ENCODE measurements around the gene HOXC6.

HOXC6 gene

GRCh38 chr12:54016478-54016964 lies 11.7 kb upstream of the HOXC6 start:
- DNase-seq = peak; percentile 88

GRCh38 chr12:54017027-54017788 lies 11.0 kb upstream of the HOXC6 start:
- peak; percentile 59 for DNase-seq

- DNase-seq = peak; percentile 92
Measured at GRCh38 chr12:54017878-54018467, 10.3 kb upstream of the HOXC6 start.

GRCh38 chr12:54018468-54018984 lies 9.7 kb upstream of the HOXC6 start:
- no peak for DNase-seq

GRCh38 chr12:54019091-54019811 lies 9.0 kb upstream of the HOXC6 start:
- no peak for DNase-seq

GRCh38 chr12:54019924-54020590 lies 8.2 kb upstream of the HOXC6 start:
- peak; percentile 38 for DNase-seq

- DNase-seq = no peak
Measured at GRCh38 chr12:54020591-54021405, 7.4 kb upstream of the HOXC6 start.

- DNase-seq = no peak
Measured at GRCh38 chr12:54021432-54022013, 6.7 kb upstream of the HOXC6 start.

GRCh38 chr12:54022960-54023884 lies 5.0 kb upstream of the HOXC6 start:
- DNase-seq = no peak

- no peak for DNase-seq
Measured at GRCh38 chr12:54024127-54024526, 4.1 kb upstream of the HOXC6 start.

- DNase-seq = no peak
Measured at GRCh38 chr12:54024581-54025305, 3.5 kb upstream of the HOXC6 start.

- DNase-seq = no peak
Measured at GRCh38 chr12:54025499-54026405, 2.5 kb upstream of the HOXC6 start.

- no peak for DNase-seq
Measured at GRCh38 chr12:54026640-54027441, 1.4 kb upstream of the HOXC6 start.

GRCh38 chr12:54027442-54027786 lies 826 bp upstream of the HOXC6 start:
- no peak for DNase-seq

GRCh38 chr12:54029529-54030441 lies 1.5 kb downstream of the HOXC6 start:
- no peak for DNase-seq

- DNase-seq = no peak
Measured at GRCh38 chr12:54030442-54030801, 2.2 kb downstream of the HOXC6 start.

GRCh38 chr12:54030889-54031471 lies 2.7 kb downstream of the HOXC6 start:
- DNase-seq = no peak

All from EL (cell line).